ENCODE results near the gene NPC2. TPM values are rescaled to one million over a fixed set of nuclear protein-coding genes. Genes with fewer than 3 reads are reported as not detected.
A peak's percentile ranks its signal among the peaks of the same experiment; 100 is the strongest.

The NPC2 gene
- 117 TPM for polyA plus RNA-seq (2012; ENCODE audit: insufficient read length, low read depth)

GRCh38 chr14:74492776-74493342 is at the start of gene NPC2:
TSS of gene NPC2 (minus strand) at chr14:74493305. CDS start at chr14:74493274, 31 bp downstream.
- no peak for TF ChIP-seq FOXP2 (optimal IDR thresholded peaks at IDR 0.05; ENCODE audit: borderline replicate concordance, extremely low read depth, extremely low read length, insufficient read depth)
- 0 out of 2 replicates have a peak, but pooled peaks have one; percentile 11 for TF ChIP-seq SIN3A (IDR thresholded peaks at IDR 0.05; ENCODE audit: borderline replicate concordance, insufficient read depth, low read length)
- TF ChIP-seq POLR2AphosphoS5 (IDR thresholded peaks at IDR 0.05; ENCODE audit: low read depth, low read length), result no peak
- TF ChIP-seq REST (IDR thresholded peaks at IDR 0.05; ENCODE audit: insufficient read depth in 1 of 2, low read depth in 2 of 2, low read length in 2 of 2), result no peak

- no peak for TF ChIP-seq FOXP2 (optimal IDR thresholded peaks at IDR 0.05; ENCODE audit: borderline replicate concordance, extremely low read depth, extremely low read length, insufficient read depth)
- TF ChIP-seq REST (IDR thresholded peaks at IDR 0.05; ENCODE audit: insufficient read depth in 1 of 2, low read depth in 2 of 2, low read length in 2 of 2), result no peak
- TF ChIP-seq POLR2AphosphoS5 (IDR thresholded peaks at IDR 0.05; ENCODE audit: low read depth, low read length), result no peak
- no peak for TF ChIP-seq TAF1 (IDR thresholded peaks at IDR 0.05; ENCODE audit: borderline replicate concordance, insufficient read depth, low read length)
- TF ChIP-seq SIN3A (IDR thresholded peaks at IDR 0.05; ENCODE audit: borderline replicate concordance, insufficient read depth, low read length), result no peak
These were observed 49.1 kb upstream of the NPC2 start for GRCh38 chr14:74542056-74542685.

GRCh38 chr14:74541225-74541624 is 48.1 kb upstream of the NPC2 start:
- no peak for TF ChIP-seq POLR2AphosphoS5 (IDR thresholded peaks at IDR 0.05; ENCODE audit: low read depth, low read length)

DNA sequence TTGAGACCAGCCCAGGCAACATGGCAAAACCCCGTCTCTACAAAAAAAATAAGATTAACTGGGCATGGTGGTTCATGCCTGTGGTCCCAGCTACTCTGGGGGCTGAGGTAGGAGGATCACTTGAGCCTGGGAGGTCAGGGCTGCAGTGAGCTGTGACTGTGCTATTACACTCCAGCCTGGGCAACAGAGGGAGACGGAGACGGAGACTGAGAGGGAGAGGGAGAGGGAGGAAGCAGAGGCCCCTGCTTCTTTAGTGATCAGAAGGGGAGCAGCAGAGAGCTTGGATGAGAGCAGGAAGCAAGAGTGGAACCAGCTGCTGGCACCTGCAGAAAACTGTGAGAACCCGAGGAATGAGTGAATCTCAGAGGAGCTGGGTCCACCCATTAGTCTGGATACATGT is 46.4 kb upstream of the NPC2 start:
- no peak for TF ChIP-seq SIN3A (IDR thresholded peaks at IDR 0.05; ENCODE audit: borderline replicate concordance, insufficient read depth, low read length)
- TF ChIP-seq FOXP2 (optimal IDR thresholded peaks at IDR 0.05; ENCODE audit: borderline replicate concordance, extremely low read depth, extremely low read length, insufficient read depth), result no peak
- no peak for TF ChIP-seq POLR2AphosphoS5 (IDR thresholded peaks at IDR 0.05; ENCODE audit: low read depth, low read length)
- TF ChIP-seq TAF1 (IDR thresholded peaks at IDR 0.05; ENCODE audit: borderline replicate concordance, insufficient read depth, low read length), result no peak
- TF ChIP-seq REST (IDR thresholded peaks at IDR 0.05; ENCODE audit: insufficient read depth in 1 of 2, low read depth in 2 of 2, low read length in 2 of 2), result no peak

DNA sequence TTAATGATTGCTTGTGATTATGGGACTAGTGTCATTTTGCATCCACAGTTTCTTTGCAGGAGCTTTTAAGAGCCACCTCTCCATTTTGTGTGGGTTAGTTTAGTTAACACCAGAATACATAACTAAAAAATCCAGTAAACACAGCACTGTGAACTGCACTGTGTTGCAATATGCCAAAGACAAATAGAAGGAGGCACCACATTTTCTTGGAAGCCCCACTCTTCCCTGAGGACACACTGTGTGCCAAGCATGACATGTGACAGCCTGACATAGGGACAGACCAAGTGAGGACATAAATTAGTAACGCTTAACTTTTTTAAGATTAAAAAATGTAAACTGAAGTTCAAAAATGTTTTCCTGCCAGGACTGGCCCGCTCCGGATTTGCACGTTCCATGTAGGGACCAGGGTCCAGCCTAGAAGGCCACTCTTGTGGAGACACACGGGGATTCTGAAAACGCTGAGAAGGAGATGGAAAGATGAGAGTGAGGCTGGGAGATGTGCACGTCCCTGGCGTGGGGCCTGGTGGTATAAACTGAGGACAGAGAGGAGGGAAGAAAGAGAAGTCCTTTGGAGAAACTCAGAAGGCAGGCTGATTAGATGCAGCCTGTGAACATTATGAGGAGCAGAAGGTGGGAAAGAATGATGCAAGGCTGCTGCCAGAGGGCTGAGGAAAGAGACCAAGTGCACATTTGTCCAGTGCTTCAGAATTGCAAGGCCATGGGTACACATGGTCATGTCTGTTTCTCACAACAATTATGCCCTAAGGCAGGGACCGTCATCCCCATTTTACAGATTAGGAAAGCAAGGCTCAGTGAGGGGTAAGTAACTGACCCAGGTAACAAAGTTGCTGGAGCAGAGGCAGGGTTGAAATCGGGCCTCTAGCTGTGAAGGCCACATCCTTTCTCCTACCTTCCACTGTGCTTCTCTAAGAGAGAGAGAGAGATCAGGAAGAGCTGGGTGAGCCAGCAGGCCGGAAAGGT is 45.6 kb upstream of the NPC2 start:
- TF ChIP-seq TAF1 (IDR thresholded peaks at IDR 0.05; ENCODE audit: borderline replicate concordance, insufficient read depth, low read length) (no peak), SIN3A (IDR thresholded peaks at IDR 0.05; ENCODE audit: borderline replicate concordance, insufficient read depth, low read length) (no peak), FOXP2 (optimal IDR thresholded peaks at IDR 0.05; ENCODE audit: borderline replicate concordance, extremely low read depth, extremely low read length, insufficient read depth) (no peak), POLR2AphosphoS5 (IDR thresholded peaks at IDR 0.05; ENCODE audit: low read depth, low read length) (no peak), REST (IDR thresholded peaks at IDR 0.05; ENCODE audit: insufficient read depth in 1 of 2, low read depth in 2 of 2, low read length in 2 of 2) (no peak)
